ENCODE data around the gene ZNF679.

- TF ChIP-seq ZNF274 (IDR thresholded peaks at IDR 0.05; ENCODE audit: low read depth, low read length) (no peak), YY1 (IDR thresholded peaks at IDR 0.05; ENCODE audit: insufficient read depth, insufficient read length) (no peak)
Observed at GRCh38 chr7:64314566-64314965, 86.3 kb downstream of the ZNF679 start.

All from NT2/D1 (cell line).